ENCODE measurements around the gene PPP2R5C. TPM values are rescaled to one million over a fixed set of nuclear protein-coding genes. Genes with fewer than 3 reads are reported as not detected.
A peak's percentile ranks its signal among the peaks of the same experiment; 100 is the strongest.

Gene PPP2R5C
- total RNA-seq, 1 donor, result 114 TPM

DNA sequence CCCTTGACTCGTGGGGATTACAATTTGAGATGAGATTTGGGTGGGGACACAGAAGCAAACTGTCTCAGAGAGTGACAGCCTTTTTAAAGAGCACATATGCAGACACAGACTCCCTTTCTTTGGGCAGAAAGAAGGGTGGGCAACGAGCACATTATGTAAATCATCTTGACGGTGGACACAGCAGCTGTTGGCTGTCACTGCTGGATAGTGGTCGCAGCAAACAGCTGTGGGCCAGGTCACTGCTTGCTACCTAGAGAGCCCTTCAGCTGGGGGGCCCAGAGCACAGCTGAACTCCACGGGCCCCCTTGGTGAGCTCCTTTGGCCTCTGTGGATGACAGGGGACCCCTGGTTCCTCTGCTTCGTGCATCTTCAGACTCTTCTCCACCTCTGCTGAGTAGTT lies 23.1 kb downstream of the PPP2R5C start:
- no peak overlapping the region for H3K4me3 ChIP-seq (ENCODE audit: low read depth, low read length)
- no peak for DNase-seq (ENCODE audit: low read depth)
- TF ChIP-seq, protein P1, sequence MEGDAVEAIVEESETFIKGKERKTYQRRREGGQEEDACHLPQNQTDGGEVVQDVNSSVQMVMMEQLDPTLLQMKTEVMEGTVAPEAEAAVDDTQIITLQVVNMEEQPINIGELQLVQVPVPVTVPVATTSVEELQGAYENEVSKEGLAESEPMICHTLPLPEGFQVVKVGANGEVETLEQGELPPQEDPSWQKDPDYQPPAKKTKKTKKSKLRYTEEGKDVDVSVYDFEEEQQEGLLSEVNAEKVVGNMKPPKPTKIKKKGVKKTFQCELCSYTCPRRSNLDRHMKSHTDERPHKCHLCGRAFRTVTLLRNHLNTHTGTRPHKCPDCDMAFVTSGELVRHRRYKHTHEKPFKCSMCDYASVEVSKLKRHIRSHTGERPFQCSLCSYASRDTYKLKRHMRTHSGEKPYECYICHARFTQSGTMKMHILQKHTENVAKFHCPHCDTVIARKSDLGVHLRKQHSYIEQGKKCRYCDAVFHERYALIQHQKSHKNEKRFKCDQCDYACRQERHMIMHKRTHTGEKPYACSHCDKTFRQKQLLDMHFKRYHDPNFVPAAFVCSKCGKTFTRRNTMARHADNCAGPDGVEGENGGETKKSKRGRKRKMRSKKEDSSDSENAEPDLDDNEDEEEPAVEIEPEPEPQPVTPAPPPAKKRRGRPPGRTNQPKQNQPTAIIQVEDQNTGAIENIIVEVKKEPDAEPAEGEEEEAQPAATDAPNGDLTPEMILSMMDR (IDR thresholded peaks at IDR 0.05; ENCODE audit: insufficient read depth, low read depth, low read length), result no peak

DNA sequence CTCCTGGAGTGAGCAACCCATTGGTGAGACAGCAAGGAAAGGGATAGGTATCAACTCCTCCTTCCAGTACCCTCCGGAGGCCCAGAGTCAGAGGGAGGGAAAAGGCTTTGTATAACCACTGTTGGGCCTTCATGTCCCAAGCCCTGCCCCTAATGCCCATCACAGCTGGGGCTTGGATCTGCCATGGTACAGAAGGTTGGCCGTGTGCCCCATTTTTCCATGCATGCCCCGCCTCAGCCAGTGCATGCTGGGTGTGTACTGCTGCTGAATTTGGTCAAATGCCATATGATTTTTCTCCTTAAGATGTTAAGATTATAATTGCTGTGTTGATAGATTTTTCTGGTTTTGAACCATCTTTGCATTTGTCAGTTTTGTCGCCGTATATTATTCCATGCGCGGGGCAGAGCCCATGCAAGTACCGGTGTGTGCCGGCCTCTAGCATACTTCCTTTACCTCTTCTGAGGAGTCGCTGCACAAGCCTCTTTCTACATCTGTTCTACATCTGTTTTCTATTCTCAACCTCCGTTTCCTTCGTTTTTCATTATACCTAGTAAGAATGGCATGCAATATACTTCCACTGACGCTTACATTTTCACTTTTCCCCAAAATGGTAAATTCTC lies 26.6 kb downstream of the PPP2R5C start:
- no peak for DNase-seq (ENCODE audit: low read depth)
- H3K4me3 ChIP-seq (ENCODE audit: low read depth, low read length), result no peak overlapping the region
- TF ChIP-seq, protein P1 (IDR thresholded peaks at IDR 0.05; ENCODE audit: insufficient read depth, low read depth, low read length), result no peak

DNA sequence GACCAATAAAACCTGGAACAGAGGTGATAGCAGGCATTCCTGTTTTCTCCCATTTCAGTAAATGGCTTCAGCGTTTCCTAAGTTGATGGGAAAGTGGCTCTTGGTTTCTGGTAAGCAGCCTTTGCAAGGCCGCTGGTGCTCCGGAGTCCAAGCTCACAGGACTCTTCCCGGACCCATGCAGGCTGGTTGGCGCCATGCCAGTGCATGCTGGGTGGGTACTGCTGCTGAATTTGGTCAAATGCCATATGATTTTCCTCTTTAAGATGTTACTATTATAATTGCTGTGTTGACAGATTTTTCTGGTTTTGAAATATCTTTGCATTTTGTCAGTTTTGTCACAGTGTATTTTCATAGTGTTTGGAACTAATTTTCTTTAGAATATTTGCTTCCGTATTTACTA lies 27.7 kb downstream of the PPP2R5C start:
- no peak overlapping the region for H3K4me3 ChIP-seq (ENCODE audit: low read depth, low read length)
- DNase-seq (ENCODE audit: low read depth), result no peak
- TF ChIP-seq, protein P1 (IDR thresholded peaks at IDR 0.05; ENCODE audit: insufficient read depth, low read depth, low read length), result no peak

DNA sequence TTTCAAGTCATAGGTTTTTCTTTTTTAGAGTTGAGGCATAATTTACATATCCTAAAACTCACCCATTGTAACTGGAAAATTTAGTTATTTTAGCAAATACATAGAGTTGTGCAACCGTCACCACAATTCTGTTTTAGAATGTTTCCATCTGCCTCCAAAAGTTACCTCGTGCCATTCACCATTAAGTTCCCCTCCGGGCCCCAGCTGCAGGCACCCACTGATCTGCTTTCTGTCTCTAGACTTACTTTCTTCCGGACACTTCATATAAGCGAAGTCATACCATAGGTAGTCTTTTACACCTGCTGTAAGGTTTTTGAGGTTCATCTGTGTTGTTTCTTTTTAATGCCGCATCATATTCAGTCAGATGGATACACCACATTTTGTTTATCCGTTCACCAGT lies 28.7 kb downstream of the PPP2R5C start:
- TF ChIP-seq, protein P1 (IDR thresholded peaks at IDR 0.05; ENCODE audit: insufficient read depth, low read depth, low read length), result no peak
- no peak for DNase-seq (ENCODE audit: low read depth)
- H3K4me3 ChIP-seq (ENCODE audit: low read depth, low read length), result no peak overlapping the region

DNA sequence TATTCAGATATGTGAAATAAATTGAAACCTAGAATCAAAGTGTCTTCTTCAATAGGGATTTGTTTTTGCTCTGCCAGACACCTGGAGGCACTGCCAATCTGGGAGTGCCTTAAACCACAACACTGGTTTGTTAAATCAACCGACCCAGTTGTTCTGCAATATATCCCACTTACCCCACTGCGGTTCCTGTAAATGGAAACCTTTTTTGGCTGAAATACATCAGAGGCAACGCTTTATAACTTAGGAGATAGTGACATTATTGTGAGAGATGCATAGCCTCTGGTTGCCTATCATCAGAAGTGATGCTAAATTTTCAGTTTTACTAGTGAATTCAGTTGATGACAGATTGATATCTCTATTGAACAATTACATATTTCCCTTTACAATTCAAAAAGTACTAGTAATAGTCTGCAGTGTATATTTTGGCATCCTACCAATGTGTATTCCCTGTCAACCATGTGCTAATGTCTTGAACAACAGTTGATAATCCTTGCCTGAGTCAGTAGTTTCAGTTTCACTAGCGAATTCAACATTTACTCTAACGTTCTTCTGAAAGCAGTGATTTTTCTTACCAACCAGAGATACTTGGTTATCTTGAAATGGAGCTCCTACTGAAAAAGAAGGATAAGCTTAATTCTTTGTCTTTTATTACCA lies 30.5 kb downstream of the PPP2R5C start:
- peak overlapping the region; percentile 43 for H3K4me3 ChIP-seq (ENCODE audit: low read depth, low read length)
- peak; percentile 73 for DNase-seq (ENCODE audit: low read depth)
- TF ChIP-seq, protein P1 (IDR thresholded peaks at IDR 0.05; ENCODE audit: insufficient read depth, low read depth, low read length), result no peak

DNA sequence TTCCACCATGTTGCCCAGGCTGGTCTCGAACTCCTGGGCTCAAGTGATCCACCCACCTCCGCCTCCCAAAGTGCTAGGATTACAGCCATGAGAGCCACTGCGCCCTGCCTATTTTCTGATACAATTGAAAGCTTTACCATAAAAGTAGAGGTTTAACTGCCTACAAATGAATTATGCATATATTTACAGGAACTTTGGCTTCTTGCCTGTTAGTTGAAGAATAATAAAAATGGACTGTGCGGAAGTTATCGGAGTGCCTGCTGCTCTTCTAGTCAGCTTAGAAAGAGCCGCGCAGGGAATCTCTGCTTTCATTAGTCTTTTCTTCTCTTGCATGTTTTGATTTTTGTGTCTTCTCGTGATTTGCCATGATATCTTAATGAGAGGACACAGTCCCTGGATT lies 34.5 kb downstream of the PPP2R5C start:
- DNase-seq (ENCODE audit: low read depth), result no peak
- no peak overlapping the region for H3K4me3 ChIP-seq (ENCODE audit: low read depth, low read length)
- TF ChIP-seq, protein P1 (IDR thresholded peaks at IDR 0.05; ENCODE audit: insufficient read depth, low read depth, low read length), result no peak
